Measurements from ENCODE around the gene TXN.
"Not testable (repeated sequence)": the region's sequence is repeated elsewhere in the genome, so short reads cannot be mapped to it uniquely, and the experiment has no call there.

Gene TXN

GRCh38 chr9:110257097-110257841 is 962 bp upstream of the TXN start:
- peak; percentile 36 for DNase-seq (ENCODE audit: low spot score)

- DNase-seq (ENCODE audit: low spot score) = peak; percentile 42
Measured at GRCh38 chr9:110255463-110256379, 586 bp downstream of the TXN start.

GRCh38 chr9:110255034-110255462 is 1.3 kb downstream of the TXN start:
- DNase-seq (ENCODE audit: low spot score) = no peak

DNA sequence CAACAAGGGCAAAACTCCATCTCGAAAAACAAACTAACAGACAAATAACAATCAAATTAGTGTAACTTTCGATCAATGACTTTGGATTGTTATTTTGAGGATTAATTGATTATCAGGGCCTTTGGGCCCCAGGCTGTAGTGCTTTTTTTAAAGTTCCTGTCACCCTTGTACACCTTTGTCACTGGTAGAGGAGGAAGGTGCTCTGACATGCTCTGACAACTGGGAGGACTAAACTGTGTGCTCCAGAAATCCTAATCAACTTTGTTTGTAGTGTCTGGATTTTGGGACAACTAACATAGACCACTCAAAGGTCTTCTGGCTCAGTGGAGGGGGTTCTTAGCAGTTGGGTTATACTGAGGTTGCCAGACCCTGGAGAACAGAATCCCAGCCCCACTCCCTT is 1.8 kb downstream of the TXN start:
- DNase-seq (ENCODE audit: low spot score) = no peak

- DNase-seq (ENCODE audit: low spot score) = no peak
Measured at GRCh38 chr9:110252509-110253139, 3.7 kb downstream of the TXN start.

GRCh38 chr9:110251770-110252169 is 4.5 kb downstream of the TXN start:
- DNase-seq (ENCODE audit: low spot score) = not testable (repeated sequence)

DNA sequence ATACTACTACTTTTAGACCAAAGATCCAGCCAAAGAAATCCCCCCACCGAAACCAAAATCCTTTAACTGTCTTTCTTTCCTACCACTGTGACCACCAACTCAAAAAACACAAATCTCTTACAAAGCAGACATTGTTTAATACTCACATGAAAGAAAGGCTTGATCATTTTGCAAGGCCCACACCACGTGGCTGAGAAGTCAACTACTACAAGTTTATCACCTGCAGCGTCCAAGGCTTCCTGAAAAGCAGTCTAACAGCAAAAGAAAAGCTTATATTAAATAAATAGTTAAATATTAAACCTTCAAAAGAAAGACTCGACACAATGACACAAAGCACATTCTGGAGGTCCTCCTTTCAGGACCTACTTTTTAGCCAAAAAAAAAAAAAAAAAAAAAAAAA is 5.1 kb downstream of the TXN start:
- DNase-seq (ENCODE audit: low spot score) = no peak

GRCh38 chr9:110249603-110250002 is 6.7 kb downstream of the TXN start:
- DNase-seq (ENCODE audit: low spot score) = no peak

- no peak for DNase-seq (ENCODE audit: low spot score)
Measured at GRCh38 chr9:110248361-110248760, 7.9 kb downstream of the TXN start.

GRCh38 chr9:110246214-110246613 is 10.1 kb downstream of the TXN start:
- DNase-seq (ENCODE audit: low spot score) = no peak

- no peak for DNase-seq (ENCODE audit: low spot score)
Measured at GRCh38 chr9:110244616-110245015, 11.7 kb downstream of the TXN start.

GRCh38 chr9:110241858-110242321 is 14.4 kb downstream of the TXN start:
- DNase-seq (ENCODE audit: low spot score) = no peak

GRCh38 chr9:110241260-110241857 is 14.9 kb downstream of the TXN start:
- DNase-seq (ENCODE audit: low spot score) = no peak

DNA sequence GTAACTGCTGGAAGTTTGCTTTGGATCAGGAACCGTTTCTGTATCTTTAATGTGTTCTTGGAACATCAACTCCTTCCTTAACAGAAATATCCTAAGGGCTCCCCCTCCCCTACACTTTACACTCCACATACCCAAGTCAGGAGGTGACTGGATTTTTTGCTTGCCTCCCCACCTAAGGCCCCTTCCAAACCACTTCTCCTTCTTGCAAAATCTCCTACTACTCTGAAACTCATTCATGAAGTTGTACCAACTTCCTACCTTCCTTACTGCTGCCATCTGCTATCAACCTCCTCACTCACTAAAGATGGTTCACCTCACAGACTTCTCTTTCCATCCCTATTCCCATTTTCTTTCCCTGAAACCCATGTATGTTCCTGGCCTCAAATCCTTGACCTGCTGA is 16.1 kb downstream of the TXN start:
- DNase-seq (ENCODE audit: low spot score) = no peak

GRCh38 chr9:110228321-110228720 is 28.0 kb downstream of the TXN start:
- no peak for DNase-seq (ENCODE audit: low spot score)

GRCh38 chr9:110224583-110224982 is 31.7 kb downstream of the TXN start:
- DNase-seq (ENCODE audit: low spot score) = no peak

DNA sequence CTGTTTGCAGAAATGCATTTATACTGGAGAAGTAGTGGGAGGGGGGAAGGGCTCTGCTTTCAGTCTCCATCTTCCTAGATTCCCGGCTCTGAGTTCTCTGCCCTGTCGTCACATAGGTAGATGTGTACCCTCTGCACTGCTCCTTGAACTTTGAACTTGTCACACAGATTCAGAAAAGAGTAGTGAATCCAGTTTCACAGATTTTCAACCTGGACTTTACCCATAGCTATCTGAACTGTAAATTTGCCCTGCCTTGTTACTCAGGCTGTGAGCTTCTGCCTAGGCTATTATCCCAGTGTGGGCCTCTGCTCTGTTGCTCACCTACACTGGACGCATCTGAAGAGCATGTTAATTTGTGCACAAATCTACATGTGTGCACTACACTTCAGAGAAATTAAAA is 35.5 kb downstream of the TXN start:
- DNase-seq (ENCODE audit: low spot score) = peak; percentile 36

DNA sequence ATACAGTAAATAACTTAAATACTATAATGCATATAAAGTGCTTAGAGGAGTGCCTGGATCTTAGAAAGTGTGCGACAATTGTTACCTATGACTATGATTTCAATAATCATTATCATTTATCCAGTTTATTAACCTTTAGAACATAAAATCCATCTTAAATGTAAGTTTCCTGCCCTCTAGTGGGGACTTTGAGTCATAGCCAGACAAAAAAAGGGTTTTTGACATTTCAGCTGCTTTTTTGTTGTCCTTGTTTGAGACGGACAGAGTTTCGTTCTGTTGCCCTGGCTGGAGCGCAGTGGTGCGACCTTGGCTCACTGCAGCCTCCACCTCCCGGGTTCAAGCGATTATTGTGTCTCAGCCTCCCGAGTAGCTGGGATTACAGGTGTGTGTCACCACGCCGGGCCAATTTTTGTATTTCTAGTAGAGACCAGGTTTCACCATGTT is 38.6 kb downstream of the TXN start:
- DNase-seq (ENCODE audit: low spot score) = no peak

GRCh38 chr9:110214586-110215355 is 41.5 kb downstream of the TXN start:
- DNase-seq (ENCODE audit: low spot score) = no peak

GRCh38 chr9:110214090-110214489 is 42.2 kb downstream of the TXN start:
- no peak for DNase-seq (ENCODE audit: low spot score)

DNA sequence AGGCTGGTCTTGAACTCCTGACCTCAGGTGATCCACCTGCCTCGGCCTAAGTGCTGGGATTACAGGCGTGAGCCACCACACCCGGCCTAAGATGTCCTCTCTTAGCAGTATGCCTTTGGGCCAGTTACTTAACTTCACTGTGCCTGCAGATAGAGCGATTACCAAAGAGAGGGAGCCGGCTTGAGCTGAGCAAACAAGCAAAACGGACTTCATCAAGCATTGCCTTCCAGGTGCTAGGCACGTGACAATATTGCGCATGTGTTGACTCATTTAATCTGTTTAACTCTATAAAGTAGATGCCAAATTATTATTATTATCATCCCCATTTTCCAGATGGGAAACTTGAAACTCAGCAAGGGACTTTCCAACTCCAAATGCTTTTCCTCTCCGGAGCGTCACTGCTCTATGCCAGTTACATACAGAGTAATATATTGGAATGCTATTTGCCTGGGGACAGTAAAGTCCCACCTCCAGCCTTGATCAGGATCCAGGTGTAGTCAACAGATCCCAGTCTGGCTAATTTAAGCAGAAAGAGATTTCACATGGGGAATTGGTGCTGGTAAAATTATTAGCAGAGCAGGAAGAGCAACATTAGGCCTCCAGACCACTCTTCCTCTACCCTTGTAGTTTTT is 42.8 kb downstream of the TXN start:
- no peak for DNase-seq (ENCODE audit: low spot score)
